Calu3 (cell line): ENCODE measurements around the gene COL5A2. TPM values are rescaled to one million over a fixed set of nuclear protein-coding genes. Genes with fewer than 3 reads are reported as not detected.

Experiments used
- BruUV-seq: library from RNA; stranded (reverse); fragments of 400-500 nt; replicated peaks from 2 replicates; lab custom pipeline; 2021; lab: Mats Ljungman, UMichigan
- CTCF ChIA-PET: fragments of 300-600 bp; sonication (Branson Sonifier 250); formaldehyde crosslinking; loops from one replicate; lab custom pipeline; 2022; ENCODE audit warnings: antibody characterized with exemption; lab: Charles Lee
- DNase-seq: peaks from one replicate; pipeline ENCODE4 v3.0.0; 2022
- H3K27ac Mint-ChIP-seq: one replicate; pipeline ENCODE4 v1.8.0; 2022; ENCODE audit warnings: mixed read lengths; ENCODE audit not compliant: unreplicated experiment
- H3K27me3 Mint-ChIP-seq: one replicate; pipeline ENCODE4 v1.8.0; 2022; ENCODE audit warnings: mixed read lengths; ENCODE audit not compliant: unreplicated experiment
- H3K36me3 Mint-ChIP-seq: one replicate; pipeline ENCODE4 v1.8.0; 2022; ENCODE audit warnings: mild to moderate bottlenecking, moderate library complexity, mixed read lengths; ENCODE audit not compliant: insufficient read depth, unreplicated experiment
- H3K4me1 Mint-ChIP-seq: one replicate; pipeline ENCODE4 v1.8.0; 2022; ENCODE audit warnings: mild to moderate bottlenecking, low read depth, mixed read lengths; ENCODE audit not compliant: unreplicated experiment
- H3K4me3 Mint-ChIP-seq: one replicate; pipeline ENCODE4 v1.8.0; 2022; ENCODE audit warnings: mild to moderate bottlenecking, low read depth, moderate library complexity, mixed read lengths; ENCODE audit not compliant: unreplicated experiment
- H3K9me3 Mint-ChIP-seq: one replicate; pipeline ENCODE4 v1.8.0; 2022; ENCODE audit warnings: low read depth, mixed read lengths; ENCODE audit not compliant: unreplicated experiment
- intact Hi-C: fragments of 100-400 bp; cut with micrococcal nuclease; formaldehyde crosslinking; loops from one replicate; pipeline ENCODE4 v1.10.0; 2022; ENCODE audit not compliant: unreplicated experiment
- microRNA-seq: library from miRNA; unstranded; fragments of <30 nt; microRNA quantifications from one replicate; pipeline ENCODE4 v1.2.0, GENCODE V29; 2022
- total RNA-seq: library from RNA; stranded (reverse); gene quantifications from 2 replicates; pipeline ENCODE4 v1.2.3, GENCODE V29; 2022
- TF ChIP-seq, protein P1 (sequence below): fragments of 200-600 bp; IDR thresholded peaks from one replicate; pipeline ENCODE4 v1.8.0; 2022; ENCODE audit warnings: antibody characterized with exemption; ENCODE audit not compliant: unreplicated experiment

COL5A2 gene
- total RNA-seq, 1 experiment from 2014 or later: 1.1 TPM

DNA sequence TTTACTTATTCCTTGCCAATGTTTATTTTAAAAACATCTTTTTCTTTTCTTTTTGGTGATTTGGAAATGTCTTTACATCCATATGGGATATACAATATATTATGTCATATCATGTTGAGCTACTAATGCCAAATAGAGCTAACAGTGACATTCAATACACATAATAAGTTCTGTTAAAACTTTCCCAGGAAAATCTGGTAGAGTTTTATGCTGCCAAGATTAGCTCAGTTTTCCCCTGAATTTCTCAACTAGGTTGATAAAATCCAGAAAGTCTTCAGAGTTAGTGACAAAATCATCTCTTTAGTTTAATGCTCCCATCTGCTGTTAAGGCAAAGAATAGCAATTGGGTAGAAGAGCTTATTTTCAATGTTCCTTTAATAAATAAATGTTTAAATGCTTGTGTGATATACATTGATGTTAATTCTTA lies 195.5 kb downstream of the COL5A2 start:
- H3K9me3 Mint-ChIP-seq: no peaks in the 10 kb centered on the region
- H3K4me3 Mint-ChIP-seq: no peak overlapping the region
- H3K4me1 Mint-ChIP-seq: no peaks in the 10 kb centered on the region
- H3K36me3 Mint-ChIP-seq: no peaks in the 10 kb centered on the region
- intact Hi-C loops: loop anchor here (10.0 kb wide), 1 partner anchor 1389 kb away; no protein-coding TSS in a partner anchor
- TF ChIP-seq, protein P1, sequence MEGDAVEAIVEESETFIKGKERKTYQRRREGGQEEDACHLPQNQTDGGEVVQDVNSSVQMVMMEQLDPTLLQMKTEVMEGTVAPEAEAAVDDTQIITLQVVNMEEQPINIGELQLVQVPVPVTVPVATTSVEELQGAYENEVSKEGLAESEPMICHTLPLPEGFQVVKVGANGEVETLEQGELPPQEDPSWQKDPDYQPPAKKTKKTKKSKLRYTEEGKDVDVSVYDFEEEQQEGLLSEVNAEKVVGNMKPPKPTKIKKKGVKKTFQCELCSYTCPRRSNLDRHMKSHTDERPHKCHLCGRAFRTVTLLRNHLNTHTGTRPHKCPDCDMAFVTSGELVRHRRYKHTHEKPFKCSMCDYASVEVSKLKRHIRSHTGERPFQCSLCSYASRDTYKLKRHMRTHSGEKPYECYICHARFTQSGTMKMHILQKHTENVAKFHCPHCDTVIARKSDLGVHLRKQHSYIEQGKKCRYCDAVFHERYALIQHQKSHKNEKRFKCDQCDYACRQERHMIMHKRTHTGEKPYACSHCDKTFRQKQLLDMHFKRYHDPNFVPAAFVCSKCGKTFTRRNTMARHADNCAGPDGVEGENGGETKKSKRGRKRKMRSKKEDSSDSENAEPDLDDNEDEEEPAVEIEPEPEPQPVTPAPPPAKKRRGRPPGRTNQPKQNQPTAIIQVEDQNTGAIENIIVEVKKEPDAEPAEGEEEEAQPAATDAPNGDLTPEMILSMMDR: no peak
- DNase-seq: no peak
- CTCF ChIA-PET: interaction anchor here (0.9 to 1.1 kb wide), 2 partner anchors 459 to 460 kb away, joined by 3 read pairs; no protein-coding TSS in a partner anchor
- H3K27me3 Mint-ChIP-seq: no peaks in the 10 kb centered on the region
- BruUV-seq: no TSS peak
- H3K27ac Mint-ChIP-seq: no peak overlapping the region

DNA sequence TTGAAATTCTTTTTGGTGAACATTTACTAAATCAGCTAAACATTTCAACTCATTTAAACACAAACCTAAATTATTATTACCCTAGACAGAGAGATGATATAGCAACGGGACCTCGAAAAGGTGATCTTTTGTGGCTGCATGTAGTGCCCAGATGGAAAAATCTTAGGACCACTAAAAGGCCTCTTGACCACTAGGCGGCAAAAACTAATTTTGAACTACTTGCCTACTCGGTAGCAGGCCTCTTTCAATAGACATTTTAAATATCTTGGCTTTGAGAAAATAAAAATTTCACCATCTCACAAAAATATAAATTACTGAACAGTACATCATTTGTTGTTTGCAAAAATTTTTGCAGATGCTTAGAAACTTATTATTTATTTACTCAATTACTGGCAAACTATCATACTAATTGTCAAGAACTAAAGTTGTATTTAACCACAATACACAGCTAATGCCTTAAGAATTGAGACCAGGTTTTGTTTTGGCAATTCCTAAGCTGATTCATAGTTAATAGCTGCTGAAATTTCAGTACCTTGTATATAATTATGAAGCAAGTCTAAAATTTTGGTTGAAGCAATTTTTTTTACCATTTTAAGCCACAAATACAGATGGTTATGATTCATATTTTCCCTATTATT lies 196.0 kb downstream of the COL5A2 start:
- CTCF ChIA-PET: interaction anchor here (0.9 to 1.1 kb wide), 2 partner anchors 458 to 459 kb away, joined by 3 read pairs; no protein-coding TSS in a partner anchor
- intact Hi-C loops: loop anchor here (10.0 kb wide), 1 partner anchor 1389 kb away; no protein-coding TSS in a partner anchor
- no peak overlapping the region for H3K4me3 Mint-ChIP-seq

More for the DNA sequence above, 196.0 kb downstream of the COL5A2 start:
- TF ChIP-seq, protein P1: no peak
- H3K27ac Mint-ChIP-seq: no peak overlapping the region
- H3K27me3 Mint-ChIP-seq: no peaks in the 10 kb centered on the region
- BruUV-seq: no TSS peak
- no peaks in the 10 kb centered on the region for H3K9me3 Mint-ChIP-seq
- H3K4me1 Mint-ChIP-seq: no peaks in the 10 kb centered on the region
- no peaks in the 10 kb centered on the region for H3K36me3 Mint-ChIP-seq
- DNase-seq: no peak

Small RNA genes lying within 50 kb of the gene (microRNA-seq; reads per million reads assigned to microRNA genes)
- gene MIR3129: not detected
- not detected for gene MIR3606

Other genes with a start within 250 kb of the COL5A2 start
- gene COL3A1, start 205.4 kb downstream of the COL5A2 start, total RNA-seq: not detected in 2 replicates